HT-29 (cell line): ENCODE results near the gene RAB27A. TPM values are rescaled to one million over a fixed set of nuclear protein-coding genes. Genes with fewer than 3 reads are reported as not detected.
A peak's percentile ranks its signal among the peaks of the same experiment; 100 is the strongest.
"Not testable (repeated sequence)": the region's sequence is repeated elsewhere in the genome, so short reads cannot be mapped to it uniquely, and the experiment has no call there.

Experiments
- DNase-seq: peaks from one replicate; pipeline ENCODE4 v3.0.0-alpha.2; 2015; ENCODE audit warnings: low spot score
- total RNA-seq: library from RNA; depleted of rRNA; stranded (reverse); fragments of >200 nt; shearing (Covaris generic); gene quantifications from 2 replicates; pipeline ENCODE4 v1.2.3, GENCODE V29; 2014; rRNA removed

The RAB27A gene
- 0.63 and 1.4 TPM in 2 replicates for total RNA-seq

DNA sequence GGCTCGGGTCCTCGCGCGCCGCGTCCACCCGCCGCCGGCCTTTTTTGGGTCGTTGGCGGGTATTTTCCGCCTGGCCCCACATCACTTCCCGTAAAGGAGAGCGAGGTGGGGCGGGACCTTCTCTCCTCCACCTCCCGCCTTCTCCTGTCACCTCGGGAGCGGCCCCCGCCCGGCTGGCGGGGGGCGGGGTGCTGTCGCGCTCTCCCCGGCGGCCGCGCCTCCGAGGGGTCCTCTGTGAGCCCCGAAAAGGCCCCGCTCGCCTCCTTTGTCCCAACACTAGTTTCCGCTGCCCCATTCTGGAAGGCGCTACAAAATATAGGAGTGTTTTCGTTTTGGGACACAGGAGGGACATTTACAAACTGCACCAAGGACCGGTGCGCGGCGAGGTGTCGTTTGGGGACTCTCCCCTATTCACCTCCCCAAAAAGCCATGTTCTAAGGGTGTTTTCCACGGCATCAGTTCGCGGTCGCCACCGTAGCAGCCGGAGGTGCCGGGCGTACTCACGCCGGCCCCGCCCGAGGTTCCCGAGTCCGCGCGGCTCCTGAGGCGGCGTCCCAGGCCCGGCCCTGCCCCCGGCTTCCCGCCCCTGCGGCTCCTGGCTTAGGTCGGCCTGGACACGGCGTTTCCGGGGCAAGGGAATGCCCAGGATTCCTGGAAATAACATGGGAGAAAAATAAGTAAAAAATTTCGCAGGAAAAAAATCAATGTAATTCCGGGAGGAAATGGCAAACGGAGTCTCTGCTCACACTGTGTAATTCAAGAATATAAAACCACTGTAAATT, at the start of gene RAB27A:
Gene RAB27A (minus strand): TSS at position 68 of the 782 bp plus-strand sequence. CDS start 54,879 bp downstream, outside the sequence.
- DNase-seq: peak; percentile 88

DNA sequence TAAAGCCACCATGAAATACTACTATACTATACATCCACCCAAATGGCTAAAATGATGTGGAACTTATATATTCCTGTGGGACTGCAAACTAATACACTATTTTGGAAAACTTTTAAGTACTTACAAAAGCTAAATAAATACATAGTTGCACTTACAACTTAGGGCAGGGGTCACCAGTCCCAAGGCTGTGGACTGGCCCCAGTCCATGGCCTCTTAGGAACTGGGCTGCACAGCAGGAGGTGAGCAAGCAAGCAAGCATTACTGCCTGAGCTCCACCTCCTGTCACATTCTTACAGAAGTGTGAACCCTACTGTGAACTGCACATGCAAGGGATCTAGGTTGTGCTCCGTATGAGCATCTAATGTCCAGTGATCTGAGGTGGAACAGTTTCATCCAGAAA, 47.5 kb upstream of the RAB27A start:
- no peak for DNase-seq

DNA sequence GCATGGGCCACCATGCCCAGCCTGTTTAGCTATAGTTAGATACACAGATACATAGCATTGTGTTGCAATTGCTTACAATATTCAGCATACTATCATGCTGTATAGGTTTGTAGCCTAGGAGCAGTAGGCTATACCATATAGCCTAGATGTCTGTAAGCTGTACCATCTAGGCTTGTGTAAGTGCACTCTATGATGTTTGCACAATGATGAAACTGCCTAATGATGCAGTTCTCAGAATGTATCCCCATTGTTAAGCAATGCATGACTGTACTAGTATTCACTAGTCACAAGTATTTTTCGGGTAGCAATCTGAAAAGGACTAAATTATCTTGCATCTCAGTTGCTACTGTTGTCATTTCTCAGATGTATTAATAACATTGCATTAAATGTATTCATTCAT, 45.4 kb upstream of the RAB27A start:
- DNase-seq: no peak

DNA sequence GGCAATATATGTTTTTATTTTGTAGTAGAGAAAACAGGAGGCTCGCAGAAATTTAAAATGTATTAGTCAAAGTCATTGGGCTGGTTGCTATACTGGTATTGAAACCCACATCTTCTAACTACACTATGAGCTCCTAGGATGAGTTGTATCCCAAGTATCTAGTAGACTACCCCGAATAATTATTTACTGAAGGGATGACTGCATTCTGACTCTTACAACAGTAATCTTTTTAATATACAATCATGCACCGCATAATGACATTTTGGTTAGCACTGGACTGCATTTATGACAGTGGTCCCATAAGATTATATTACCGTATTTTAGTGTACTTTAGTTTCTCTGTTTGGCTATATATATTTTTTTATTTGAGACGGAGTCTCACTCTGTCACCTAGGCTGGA, 44.8 kb upstream of the RAB27A start:
- DNase-seq: no peak

DNA sequence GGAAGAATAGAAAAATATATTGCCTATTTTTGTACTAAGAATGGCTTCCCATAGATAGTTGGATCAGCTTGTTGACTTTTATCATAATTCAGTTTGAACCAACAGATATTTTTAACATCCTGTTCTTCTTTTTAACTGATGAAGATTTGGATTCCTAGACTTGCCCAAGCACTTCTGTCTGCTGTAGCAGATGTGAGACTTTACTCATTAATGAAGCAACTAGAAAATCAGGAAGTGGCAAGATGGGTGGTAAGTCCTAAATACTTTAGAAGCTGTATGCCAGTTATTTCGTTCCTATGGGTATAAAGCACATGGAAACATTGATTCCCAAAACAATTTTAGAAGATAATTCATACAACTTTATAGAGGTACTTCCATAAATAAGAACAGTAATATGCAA, 37.8 kb upstream of the RAB27A start:
- DNase-seq: no peak

DNA sequence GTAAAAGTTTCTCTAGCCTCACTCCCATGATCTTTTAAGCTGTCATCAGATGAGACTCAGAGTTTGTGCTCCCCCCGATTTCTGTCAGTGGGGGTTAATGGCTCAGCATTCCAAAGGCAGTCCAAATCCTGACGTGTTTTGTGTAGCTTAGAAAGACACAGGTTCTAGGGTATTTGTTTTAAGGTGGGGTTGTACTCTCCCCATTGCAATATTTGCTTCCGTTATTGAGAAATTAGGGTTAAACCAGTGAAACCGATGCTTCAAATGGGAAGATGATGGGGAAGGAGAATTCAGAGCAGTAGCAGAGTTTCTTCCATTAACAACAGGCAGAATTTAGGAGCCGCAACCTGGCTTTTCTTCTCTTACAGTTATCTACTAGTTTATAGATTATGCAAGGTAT, 32.9 kb upstream of the RAB27A start:
- no peak for DNase-seq

DNA sequence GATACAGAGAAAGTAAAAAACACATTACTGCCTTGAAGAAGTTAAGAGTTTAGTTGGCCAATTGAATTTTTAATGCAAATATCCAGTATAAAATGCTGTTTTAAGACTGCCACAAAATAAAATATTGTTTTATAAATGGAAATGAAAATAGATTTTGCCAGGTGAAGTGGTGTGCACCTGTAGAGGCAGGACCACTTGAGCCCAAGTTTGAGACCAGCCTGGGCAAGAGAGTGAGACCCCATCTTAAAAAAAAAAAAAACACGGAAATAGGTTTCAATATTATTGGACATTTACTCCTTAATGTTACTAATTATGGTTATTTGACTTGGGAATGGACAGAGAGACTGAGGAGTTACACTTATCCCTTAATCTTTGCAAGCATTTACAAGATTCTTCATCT, 31.4 kb upstream of the RAB27A start:
- no peak for DNase-seq

DNA sequence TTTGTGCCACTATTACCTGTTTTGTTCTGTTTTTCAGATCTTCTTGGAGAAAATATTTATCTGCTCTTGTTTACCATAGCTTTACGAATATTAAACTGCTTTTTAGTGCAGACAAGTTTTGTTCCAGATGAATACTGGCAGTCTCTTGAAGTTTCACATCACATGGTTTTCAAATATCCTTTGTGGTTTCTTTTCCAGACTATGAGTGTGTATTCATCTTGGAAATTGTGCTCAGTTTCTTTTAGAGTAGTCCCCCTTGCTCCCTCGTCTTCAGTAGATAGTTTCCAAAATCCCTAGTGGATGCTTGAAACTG, 30.6 kb upstream of the RAB27A start:
- DNase-seq: no peak

DNA sequence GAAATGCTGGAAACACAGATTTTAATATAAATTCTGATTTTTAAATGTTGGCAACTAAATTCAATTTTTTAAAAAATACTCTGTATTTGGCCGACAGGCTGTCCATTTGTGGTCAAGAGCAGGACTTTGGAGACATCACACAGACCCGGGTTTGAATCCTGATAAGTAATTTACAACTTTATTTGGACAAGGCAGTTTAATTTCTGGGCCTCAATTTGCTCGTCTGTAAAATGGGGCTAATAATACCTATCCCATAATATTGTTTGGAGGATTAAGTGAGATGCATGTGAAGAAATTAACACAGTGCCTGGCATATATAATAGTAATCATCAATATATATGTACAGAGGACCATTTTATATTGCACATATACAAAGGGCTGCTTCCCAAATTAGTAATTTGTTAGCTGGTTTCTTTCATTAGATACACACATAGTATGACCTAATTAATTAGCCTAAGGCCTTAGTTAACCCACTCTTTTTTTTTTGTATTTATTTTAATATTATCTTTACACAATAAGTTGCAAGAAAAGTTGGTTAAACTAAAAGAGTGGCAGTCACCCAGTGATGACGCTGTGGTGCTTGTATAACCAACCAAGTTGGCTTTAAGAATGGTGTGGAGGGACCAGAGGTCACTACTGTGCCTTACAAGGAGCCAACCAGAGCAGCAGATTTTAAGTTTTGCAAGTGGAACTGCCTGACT, 30.1 kb upstream of the RAB27A start:
- DNase-seq: peak; percentile 15

DNA sequence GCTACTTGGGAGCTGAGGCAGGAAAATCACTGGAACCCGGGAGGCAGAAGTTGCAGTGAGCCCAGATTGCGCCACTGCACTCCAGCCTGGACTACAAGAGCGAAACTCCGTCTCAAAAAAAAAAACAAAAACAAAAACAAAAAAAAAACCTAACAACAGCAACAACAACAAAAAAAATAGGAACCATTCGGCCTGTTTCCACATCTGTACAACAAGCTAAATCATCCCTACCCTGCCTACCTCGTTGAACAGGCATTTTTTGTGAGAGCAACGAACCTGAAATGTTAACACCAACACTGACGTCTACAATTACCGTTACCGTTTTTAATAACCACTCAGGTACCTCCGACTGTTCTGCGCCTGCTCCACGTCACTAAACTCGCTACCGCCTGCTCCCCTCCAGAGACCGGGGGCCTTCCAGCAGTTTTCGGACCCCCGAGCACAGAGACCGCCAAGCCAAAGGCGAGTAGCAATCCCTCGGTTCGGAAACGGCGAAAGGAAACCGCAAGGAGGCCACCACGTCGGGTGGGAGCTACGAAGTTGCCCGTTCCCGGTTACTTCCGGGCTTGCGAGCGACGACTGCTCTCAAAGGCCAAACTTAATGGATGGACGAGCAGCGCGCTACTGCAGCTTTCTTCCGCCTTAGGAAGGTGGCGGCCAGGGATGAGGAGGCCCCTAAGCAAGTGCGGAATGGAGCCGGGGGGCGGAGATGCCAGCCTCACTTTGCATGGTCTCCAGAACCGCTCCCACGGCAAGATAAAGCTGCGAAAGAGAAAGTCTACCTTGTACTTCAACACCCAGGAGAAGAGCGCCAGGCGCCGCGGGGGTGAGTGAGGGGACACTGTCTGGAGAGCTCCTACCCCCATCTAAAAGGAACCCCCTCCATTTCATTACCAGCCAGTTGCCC, 29.2 kb upstream of the RAB27A start, which contains the start of the genes PIGB and PIGBOS1:
Gene PIGB (plus strand): TSS at position 635 of the 907 bp plus-strand sequence. CDS start 29 bp downstream, at position 664.
Gene PIGBOS1 (minus strand): TSS at position 536 of the 907 bp plus-strand sequence. CDS start 1,331 bp downstream, outside the sequence.
- DNase-seq: peak; percentile 91

DNA sequence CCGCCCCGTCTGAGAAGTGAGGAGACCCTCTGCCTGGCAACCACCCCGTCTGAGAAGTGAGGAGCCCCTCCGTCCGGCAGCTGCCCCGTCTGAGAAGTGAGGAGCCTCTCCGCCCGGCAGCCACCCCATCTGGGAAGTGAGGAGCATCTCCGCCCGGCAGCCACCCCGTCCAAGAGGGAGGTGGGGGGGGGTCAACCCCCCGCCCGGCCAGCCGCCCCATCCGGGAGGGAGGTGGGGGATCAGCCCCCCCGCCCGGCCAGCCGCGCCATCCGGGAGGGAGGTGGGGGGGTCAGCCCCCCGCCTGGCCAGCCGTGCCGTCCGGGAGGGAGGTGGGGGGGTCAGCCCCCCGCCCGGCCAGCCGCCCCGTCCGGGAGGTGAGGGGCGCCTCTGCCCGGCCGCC, 13.2 kb upstream of the RAB27A start:
- DNase-seq: not testable (repeated sequence)

DNA sequence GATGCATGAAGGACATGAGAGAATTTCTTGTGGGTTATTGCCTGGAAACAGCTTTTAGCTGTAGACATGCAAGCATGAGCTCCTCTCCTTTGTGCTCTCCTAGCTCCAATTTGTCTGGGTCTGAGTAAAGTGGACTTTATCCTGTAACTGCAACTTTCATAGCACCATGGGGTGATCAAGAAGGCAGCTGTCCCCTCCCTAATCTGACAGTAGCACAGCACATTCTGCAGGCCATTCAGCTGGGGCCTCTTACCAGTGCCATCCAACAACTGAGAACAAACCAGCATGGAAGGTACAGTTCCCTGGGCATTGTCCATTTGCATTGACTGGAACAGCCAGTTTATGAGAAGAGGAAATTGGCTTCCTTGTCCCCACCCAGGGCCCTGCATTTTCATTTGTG, 7.7 kb upstream of the RAB27A start:
- DNase-seq: no peak

DNA sequence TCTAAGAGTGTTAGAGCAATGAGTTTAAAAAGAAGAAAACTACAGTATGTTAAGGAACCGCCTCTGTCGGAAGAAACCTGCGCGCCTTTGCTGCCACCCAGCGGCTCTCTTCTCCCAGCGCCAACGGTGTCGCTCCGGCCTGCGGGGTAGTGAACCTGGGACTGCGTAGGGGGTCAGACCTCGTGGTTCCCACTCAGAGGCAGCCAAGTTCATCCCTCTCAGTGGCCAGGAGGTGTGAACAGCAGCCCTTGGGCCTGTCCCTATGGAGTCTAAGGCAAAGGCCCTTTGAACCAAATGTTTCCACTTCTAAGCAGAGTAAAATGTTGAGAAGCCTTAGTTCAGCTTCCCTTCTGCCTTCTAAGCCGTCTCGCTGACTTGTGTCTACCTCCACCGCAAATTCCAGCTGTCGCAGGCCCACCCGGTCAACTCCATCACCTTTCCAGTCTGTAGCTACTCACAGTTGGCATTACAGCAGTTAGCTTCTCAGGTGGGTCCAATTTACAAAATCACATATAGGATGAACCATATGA, 980 bp upstream of the RAB27A start:
- peak; percentile 94 for DNase-seq

DNA sequence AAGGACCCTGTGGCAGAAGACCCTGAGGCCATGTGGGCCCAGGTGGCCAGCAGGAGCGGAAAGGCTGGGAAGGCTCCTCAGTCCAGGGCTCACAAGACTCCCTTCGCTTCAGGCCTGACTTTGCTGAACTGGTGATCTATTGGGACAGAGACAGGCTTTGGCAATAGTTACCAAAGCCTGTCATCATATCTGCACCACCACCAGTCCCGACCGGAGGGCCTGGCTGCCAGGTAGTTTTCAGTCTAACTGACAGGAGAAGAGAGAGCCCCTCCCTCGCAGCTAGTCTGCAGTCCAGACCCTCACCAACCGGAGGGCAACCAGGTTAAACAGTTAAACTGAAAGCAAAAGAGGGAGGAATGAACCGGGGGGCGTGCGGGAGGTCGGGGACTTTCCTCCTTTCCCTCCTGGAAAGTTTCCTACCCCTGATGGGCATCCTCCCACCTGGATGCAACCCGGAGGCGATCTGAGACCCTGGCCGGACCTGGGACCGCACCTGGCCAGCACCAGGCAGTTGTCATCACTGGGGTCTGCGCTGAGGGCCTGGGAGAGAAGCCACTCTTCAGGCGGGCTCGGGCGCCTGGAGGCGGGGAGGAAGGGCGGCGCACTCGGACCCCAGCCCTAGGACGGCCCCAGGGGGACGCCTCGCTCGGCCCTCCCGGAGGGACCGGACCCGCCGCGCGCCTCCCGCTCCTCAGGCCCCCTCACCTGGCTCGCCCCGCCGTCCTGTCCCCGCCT, 435 bp downstream of the RAB27A start:
- DNase-seq: peak; percentile 33

DNA sequence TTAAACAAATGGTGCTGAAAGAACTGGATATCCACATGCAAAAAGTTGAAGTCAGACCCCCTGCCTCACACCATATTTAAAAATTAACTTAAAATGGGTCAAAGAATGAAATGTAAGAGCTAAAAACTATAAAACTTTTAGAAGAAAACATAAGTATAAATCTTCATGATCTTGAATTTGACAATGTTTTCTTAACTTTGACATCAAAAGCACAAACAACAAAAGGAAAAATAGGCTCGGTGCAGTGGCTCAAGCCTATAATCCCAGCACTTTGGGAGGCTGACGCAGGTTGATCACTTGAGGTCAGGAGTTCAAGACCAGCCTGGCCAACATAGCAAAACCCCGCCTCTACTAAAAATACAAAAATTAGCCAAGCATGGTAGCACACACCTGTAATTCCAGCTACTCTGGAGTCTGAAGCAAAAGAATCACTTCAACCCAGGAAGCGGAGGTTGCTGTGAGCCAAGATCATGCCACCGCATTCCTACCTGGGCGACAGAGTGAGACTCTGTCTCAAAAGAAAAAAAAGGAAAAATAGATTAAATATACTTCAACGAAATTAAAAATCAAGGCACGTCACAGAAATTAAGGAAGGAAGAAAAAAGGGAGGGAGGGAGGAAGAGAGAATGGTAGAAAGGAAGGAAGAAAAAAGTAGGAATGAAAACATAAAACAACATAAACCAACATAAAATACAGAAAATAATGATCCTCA, 1.5 kb downstream of the RAB27A start:
- DNase-seq: no peak

DNA sequence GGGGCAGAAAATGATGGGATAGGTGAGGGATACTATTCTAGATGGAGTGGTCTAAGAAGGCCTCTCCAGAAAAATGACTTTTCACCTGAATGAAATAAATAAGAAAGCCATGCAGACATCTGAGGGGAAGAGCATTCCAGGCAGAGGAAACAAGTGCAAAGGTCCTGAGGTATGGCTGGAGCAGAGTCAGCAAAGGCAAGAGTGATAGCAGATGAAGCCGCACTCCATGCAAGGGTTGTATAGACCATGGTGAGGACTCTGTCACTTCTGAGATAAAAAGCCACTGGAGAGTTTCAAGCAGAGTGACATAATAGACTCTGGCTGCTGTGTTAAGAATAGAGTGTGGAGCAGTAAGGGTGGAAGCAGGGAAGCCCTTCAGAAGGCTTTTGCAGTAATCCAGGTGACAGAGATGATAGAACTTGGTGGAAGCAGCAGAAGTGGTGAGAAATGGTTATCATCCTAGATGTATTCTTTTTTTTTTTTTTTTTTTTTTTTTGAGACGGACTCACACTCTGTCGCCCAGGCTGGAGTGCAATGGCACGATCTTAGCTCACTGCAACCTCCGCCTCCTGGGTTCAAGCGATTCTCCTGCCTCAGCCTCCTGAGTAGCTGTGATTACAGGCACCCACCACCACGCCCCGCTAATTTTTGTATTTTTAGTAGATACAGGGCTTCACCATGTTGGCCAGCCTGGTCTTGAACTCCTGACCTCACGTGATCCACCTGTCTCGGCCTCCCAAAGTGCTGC, 3.0 kb downstream of the RAB27A start:
- DNase-seq: not testable (repeated sequence)

DNA sequence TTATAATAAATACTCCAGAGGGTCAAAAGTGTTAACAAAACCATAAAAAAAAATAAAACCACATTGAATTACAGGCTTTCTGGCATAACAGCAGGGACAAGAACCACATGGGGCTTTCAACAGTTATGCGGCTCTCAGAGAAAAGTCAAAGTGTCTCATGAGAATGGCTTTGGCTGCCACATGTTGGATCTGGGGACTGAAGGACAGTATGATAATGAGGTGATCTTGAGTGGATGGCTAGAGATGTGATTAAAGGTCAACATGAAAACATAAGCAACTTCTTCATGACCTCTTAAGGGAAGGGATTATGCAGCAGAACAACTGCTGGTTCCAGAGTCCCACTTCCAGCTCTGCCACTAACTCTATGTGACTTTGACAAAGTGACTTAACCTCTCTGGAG, 5.2 kb downstream of the RAB27A start:
- DNase-seq: no peak

DNA sequence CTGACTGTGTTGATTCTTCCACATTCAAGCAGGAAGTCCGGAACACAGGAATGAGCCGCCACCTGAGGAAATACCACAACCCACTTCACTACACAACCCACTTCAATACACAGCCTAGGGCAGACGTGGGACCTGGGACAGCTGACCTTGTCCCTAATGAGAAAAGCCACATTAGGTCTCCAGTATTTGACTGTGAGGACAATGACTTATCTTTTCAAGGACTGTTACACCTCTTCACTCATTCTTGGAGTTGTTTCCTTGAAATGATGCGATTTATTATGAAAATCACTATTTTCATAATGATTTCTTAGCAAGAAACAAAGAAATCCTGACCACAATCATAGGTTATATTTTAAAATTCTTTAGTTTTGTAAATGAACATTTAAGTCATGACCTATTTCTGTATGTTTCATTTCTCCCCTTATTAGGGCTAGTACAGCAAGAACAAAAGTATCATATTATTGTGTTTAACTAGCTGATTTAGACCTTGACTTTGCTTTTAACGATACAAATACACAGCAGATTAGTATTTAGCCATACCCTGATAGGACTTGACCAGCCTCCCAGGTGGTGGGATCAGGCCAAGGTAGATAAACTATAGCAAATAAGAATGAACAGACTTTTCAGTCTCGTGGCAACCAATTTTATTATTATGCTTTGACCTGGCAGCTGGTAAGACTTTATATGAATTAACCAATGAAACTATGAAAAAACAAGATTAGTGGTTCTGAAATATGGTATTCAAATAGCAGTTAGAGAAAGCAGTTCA, 6.0 kb downstream of the RAB27A start:
- no peak for DNase-seq
